COLO668 (cell line): ENCODE measurements around the gene ZGLP1.

Source experiments
- DNase-seq: peaks from one replicate; lab custom pipeline; 2025; ENCODE audit not compliant: unreplicated experiment; lab: John Stamatoyannopoulos, UW

ZGLP1 gene

DNA sequence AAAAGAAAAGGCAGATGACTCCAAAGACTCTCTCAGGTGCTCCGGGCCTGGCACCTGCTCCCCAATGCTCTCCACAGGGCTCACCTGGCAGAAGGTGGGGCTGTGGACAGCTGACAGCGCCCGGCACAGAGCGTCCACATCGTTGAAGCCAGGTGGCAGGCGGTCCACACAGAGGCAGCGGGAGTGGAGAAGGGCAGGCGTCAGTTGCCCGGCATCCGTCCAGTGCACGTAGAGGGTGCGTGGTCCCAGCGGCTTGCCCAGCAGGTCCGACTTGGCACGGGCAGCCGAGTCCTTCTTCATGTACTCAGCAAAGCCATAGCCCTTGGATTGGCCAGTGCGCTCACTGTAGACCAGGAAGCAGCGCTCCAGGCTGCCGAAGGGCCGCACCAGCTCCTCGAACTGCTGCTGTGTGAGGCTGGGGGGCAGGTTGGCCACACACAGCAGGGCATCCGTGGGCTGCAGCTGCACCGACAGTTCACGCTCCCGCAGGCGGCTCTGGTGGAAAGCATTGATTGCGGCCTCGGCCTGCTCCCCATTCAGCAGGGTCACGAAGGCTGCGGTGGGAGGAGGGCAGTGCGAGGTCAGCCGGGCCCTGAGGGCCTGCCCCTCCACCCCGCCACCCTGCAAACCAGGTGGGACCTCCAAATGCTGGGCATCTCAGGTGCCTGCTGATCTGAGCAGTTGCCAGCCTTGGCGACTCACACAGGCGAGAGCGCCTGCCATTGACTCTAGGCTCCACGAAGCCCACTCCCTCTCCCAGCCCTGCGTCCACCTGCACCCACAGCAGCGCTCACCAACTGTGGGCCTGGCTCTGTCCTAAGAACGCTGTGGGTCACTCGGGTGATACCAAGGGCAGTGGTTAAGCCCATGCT, 19.2 kb upstream of the ZGLP1 start:
- no peak for DNase-seq

DNA sequence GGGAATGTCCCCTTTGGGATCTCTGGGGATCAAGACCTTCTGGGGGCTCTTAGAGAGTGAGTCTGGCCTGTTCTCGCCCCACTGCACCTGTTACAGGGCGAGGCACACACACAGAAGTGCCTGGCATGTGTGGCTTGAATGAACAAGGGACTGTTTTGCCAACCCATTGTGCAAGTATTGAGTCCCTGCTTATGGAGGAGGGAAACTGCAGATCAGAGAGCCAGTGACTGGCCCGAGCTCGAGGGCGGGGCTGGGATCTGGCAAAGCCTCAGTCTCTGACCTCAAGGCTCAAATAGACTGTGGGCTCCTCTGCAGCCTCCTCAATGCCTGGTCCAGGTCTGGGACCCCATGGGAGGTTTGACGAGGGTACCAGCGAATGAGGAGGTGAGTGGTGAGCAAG, 18.2 kb upstream of the ZGLP1 start:
- DNase-seq: no peak

DNA sequence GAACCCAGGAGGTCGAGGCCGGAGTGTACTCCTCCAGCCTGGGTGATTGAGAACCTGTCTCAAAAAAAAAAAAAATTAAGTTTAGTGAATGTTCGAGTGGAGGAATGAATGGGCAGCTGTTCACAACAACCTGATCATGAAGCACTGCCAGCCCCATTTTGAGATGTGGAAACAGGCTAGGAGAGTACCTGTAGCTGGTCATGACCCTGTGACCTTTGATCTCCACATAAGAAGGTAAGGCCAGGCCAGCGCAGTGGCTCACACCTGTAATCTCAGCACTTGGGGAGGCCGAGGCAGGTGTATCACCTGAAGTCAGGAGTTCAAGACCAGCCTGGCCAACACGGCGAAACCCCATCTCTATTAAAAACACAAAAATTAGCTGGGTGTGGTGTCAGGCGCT, 16.1 kb upstream of the ZGLP1 start:
- DNase-seq: no peak

DNA sequence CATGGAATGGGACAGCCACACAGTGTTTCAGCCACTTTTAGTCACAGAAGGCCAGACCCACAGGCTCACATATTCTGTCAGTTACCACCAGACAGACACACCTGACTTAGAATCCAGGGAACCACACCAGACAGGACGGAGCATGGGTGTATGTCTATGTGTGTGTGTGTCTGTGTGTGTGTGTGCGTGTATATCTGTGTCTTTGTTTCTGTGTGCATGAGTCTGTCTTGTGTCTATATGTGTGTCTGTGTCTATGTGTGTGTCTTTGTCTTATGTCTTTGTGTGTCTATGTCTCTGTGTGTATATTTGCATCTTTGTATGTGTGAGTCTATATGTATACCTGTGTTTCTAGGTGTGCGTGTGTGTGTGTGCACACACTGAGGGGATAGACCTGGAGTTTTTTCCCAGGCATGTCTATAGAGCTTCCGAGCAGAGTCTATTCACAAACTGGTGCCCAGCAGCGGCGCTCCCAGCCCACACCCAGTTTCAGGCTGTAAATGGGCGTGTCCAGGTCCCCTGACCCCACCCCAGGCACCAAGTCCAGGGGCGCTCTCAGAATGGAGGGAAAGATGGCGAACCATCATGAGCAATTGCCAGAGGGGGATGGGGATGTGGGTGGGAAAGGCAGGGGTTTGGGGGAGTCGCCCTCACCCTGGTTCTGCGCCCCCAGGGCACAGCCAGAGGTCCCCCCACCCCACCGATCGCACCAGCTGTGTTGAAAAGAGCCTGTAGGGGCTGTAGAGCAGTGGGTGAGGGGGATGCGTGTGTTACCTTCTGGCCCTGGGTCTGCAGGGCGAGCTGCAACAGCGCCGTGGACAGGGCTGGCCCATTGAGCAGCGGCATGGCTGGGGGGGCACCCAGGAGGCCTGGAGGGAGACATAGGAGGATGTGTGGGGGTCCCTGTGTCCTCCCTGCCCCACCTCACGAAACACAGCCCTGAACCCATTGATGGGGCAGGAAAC, 12.5 kb upstream of the ZGLP1 start:
- DNase-seq: no peak

DNA sequence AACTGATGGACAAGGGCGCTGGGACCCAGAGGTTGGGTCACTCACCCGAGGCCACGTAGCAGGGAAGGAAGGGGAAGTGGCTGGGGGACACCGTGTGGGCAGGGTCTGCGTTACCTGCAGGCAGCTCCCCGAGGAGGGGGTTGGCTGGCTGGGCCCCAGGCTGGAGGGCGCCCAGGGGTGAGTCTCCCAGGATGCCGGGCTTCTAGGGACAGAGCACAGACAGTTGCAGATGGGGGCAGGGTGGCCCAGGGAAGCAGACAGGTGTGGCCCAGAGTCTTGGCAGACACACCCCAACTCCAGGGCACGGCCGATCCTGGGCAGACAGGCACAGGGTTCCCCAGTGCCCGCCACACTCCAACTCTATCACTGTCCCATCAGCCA, 11.8 kb upstream of the ZGLP1 start:
- no peak for DNase-seq

DNA sequence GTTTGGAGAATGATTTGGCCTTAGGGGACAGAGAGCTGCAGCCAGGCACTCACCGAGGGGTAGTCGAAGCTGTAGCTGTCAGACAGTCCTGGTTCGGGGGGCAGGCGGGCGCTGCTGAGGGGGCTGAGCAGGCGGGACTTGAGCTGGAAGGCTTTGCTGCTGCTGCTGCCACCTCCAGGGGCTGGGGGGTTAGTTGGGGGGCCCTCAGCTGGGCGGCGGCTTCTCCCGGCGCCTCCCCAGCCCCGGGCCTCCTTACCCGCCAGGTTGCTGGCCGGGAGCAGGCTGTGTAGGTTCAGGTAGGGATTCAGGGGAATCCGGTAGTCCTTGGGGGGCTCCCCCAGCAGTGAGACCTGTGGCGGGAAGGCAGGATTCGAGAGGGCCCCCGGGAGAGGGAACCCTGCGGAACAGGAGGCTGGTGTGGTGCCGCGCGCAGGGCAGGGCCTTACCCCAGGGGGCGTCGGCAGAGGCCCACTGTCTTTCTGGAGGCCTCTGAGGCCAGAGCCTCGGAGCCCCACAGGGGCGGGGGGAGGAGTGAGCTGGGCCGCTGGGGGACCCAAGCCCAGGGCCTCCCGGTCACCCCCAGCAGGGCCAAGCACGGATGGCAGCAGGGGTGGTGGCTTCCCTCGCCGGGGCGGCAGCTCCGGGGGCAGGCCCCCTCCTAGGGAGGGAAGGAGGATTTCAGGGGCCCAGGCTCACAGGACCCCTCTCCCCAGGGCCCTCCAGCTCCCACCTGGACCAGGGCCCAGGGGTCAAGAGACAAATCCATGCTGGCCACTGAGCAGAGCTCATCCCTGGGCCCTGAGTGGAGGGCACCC, 11.2 kb upstream of the ZGLP1 start:
- DNase-seq: no peak

DNA sequence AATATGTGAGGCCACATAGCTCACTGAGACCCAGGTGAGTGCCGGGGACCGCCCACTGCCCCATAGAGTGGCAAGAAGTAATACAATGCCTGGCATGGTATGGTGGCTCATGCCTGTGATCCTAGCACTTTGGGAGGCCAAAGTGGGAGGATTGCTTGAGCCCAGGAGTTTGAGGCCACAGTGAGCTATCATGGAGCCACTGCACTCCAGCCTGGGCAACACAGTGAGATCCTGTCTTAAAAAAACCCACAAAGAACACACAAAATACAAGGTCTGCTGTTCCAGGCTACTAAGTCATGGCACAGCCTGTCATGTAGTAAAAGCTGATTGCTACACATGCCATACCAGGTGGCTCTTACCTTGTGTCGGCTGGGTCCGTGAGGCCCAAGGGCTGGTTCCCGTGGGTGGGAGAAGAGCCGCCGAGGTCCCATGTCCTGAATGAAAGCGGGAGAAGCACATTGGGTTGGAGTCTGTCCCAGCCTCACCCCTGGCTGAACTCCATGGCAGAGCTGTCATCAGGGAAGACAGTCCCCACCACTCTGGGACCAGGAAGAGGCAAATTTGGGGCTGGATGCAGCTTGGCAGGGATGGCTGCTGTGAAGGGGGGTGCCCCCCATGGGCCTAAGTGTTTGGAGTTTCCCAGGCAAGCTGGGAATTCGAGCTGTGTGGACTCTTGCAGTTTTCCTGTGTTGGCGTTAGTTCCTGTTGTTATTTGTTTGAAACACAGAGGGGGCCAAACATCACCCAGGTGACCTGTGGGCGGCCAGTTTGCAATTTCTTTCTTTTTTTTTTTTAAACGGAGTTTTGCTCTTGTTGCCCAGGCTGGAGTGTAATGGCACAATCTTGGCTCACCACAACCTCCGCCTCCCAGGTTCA, 9.4 kb upstream of the ZGLP1 start:
- DNase-seq: no peak

DNA sequence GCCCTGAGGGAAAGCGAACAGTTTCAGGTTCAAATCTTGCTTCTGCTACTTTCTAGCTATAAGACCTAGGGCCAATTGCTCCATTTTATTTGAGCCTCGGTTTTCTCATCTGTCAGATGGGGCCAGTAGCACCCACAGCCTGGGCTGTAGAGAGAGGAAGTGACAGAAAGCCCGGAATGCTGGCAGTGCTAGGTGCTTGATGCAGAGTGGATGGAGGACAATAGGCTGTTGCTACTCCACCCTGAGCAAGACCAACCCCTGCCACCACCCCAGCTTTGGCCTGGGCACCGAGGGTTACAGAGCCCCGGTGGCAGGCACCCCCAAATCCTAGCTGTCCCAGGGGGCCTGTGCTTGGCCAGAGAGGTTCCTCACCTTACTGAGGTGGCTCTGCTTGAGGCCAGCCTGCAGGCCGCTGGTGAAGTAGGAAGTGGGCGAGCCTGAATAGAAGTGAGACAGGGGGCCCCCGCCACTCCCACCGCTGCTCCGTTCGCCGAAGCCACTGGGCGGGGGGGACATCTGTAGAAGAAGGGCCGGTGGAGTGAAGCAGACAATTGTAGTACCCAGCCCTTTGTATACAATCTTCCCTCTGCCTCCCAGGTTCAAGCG, 8.3 kb upstream of the ZGLP1 start:
- DNase-seq: no peak

DNA sequence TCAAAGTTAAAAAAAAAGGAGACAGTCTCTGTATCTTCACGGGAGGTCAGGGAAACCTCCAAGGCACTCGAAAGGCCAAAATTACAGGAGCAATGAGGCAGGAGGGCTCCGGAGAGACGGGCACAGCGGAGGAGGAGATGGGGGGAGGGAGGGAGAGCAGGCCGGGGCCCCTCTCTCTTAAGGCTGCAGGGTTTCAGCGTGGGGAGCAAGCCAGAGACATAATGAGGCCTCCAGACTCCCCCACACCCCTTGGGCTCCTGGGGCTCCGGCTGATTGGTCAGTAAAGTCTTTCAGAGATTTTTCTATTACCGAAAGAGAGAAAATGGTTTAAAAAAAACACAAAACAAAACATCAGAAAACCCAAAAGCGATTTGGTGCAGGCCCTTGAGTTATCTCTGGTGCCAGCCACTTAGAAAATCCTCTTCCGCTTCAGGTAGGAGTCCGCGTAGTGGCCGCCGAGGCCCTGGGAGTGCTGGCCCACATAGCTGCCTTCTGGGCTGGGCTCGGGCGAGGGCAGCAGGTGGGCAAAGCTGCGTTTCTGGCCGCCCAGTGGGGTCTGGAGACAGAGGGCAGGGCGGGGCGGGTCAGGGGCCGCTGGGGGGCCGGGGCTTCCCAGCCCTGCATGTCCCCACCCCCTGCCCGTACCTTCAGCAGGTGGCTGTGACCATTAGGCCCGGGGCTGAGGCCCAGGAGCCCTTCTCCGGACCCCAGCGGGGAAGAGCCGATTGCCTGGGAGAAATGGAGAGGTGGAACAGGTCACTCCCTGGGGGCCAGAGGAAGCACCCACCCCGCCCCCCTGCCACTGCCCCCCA, 7.6 kb upstream of the ZGLP1 start:
- DNase-seq: no peak

DNA sequence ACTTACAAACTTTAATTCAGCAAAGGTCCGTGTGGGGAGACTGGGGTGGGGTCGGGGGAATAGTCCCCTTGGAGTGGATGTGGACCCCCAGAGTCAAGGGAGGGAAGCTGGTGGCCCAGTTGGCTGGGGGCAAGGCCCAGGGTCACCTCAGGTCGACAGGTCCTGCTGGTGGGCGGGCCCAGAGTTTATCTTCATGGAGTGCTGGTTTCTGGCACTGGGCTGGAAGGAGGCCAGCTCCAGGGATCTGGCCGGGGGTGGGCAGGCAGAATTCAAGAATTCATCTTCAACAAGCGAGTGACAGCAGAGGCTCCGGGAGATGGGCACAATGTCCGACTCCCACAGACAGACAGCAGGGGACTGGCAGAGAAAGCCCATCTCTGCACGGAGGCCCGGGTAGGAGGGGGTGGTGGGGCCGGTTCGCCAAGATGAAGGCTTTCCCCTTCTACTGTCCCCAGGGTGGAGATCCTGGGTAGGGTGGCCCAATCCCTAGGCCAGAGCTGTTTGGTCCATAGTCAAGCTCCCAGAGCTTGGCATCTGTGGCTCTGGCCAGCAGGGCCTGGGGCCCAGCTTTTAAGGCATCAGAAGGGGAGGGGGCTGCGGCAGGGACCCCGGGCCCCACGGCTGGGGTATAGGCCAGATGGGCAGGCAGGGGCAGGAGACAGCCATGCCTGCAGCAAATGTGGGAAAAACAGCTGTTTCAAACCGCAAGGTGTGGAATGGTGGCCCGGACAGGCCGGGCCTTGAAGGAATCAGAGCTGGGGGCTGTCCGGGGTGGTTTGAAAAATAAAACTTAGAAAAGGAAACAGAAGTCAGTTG, 6.8 kb upstream of the ZGLP1 start:
- no peak for DNase-seq

DNA sequence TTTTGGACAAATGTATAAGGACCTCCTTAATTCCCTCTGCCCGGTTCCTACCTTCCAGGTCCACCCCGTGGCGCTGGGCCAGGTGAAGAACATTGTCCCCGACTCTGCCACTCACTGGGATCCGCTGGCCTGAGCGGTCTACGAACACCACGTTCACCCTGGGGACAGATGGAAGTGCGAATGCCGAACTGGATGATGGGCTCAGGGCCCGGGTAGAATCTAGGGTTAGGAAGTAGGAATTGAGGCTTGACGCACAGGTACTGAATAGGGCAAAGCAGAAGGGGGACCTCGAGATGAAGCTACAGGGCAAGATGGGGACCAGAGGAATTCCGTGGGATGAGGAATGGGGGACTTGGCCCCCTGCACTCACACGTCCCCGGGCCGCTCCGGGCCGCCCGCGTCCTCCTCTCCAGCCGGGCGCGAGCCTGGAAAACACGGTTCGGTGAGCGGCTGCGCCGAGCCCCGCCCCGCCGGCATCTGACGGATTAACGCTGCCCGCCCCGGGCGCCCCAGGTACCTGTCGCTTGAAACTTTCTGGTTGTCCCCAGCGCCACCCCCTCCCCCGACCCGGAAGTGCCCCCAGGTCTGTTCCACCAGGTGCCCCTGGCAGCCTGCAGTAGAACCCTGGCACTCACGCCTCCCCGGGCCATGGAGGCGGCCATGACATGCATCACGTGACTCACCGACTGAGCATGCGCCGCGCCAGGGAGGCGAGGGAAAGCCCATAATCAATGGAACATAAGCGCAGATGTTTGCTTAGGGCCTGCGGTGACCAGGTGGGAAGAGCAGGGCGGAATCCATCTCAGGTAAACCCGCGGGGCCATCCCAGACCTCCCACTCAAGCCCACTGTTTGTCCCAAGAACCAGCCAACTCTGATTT, 6.0 kb upstream of the ZGLP1 start, which contains the start of gene FDX2:
TSS of gene FDX2 (minus strand) at position 681 of the 880 bp plus-strand sequence. CDS start at position 662, 19 bp downstream.
- peak; percentile 96 for DNase-seq

DNA sequence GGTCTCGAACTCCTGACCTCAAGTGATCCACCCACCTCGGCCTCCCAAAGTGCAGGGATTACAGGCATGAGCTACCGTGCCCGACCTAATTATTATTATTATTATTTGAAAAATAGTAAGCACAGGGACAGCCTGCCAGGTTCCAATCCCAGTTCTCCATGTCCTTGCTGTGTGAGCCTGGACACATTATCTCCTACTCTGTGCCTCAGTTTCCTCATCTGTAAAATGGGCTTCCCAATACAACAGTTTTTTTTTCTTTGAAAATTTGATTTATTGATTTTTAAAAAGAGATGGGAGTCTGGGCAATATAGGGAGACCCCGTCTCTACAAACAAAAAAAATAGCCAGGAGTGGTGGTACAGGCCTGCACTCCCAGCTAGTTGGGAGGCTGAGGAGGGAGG, 3.3 kb downstream of the ZGLP1 start:
- DNase-seq: no peak

DNA sequence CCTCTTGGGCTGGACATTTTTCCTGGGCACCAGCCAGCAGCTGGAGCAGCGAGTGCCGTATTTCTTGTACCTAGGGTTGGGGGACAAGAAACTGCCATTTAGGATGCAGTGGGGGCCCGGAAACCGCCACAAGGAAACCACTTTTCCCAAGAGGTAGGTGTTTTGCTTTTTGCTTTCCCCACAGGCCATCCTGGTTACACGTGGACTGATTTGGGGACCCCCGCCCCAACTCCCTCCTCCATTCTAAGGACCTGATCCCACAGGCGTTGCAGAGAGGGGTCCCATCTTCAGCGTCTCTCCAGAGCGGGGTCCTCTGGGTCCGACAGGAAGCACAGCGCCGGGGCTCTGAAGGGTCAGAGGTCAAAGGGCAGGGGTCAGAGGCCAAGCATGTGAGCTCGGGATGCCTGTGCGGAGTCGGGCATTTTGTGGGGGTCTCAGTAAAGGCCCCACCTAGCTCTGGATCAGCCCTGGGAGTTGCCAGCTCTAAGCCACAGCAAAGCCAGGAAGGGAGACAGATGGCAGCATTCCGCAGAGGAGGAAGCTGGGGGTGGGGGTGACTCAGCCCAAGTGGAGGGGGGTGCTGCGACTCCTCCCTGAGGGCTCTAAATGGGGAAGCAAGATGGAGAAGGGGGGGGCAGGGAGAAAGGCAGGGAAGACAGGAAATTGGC, 4.3 kb downstream of the ZGLP1 start:
- no peak for DNase-seq

DNA sequence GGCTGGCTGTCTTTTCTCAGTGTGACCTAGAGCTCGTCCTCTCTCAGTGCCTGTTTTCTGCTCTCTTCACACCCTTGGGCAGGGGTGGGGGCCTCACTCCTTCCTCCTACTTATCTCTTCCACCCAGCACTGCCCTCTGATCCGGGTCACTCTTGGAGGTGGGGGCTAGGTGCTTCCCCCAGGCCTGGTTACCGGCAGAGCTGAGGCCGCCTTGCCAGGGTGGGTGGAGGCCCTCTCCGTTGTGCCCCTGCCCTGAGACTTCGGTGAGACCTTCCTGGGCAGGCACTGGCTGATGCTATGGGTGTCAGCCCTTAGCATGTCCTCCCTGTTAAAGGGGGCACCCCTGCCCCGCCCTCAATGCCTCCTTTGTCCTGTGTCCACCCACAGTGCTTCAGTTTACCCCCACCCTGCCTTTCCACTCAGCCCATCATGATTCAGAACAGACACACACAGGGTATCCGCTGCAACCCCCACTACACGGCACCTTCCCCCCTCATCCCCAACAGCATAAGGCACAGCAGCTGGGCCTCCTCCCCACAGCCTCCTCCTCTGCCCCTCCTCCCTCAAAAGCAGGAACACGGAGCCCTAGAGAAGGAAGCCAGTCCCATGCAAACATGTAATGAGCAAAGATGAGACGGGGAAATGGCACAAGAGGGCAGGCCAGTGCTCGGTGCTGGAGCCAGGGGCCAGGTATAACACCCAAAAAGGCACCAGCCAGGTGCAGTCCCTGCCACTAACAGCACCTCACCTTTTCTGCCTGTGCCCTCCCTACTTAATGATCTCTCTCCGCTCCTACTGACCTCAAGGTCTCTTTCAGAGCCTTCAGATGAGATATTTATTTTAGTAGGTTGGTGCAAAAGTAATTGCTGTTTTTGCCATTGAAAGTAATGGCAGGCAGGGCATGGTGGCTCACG, 9.8 kb downstream of the ZGLP1 start:
- no peak for DNase-seq

DNA sequence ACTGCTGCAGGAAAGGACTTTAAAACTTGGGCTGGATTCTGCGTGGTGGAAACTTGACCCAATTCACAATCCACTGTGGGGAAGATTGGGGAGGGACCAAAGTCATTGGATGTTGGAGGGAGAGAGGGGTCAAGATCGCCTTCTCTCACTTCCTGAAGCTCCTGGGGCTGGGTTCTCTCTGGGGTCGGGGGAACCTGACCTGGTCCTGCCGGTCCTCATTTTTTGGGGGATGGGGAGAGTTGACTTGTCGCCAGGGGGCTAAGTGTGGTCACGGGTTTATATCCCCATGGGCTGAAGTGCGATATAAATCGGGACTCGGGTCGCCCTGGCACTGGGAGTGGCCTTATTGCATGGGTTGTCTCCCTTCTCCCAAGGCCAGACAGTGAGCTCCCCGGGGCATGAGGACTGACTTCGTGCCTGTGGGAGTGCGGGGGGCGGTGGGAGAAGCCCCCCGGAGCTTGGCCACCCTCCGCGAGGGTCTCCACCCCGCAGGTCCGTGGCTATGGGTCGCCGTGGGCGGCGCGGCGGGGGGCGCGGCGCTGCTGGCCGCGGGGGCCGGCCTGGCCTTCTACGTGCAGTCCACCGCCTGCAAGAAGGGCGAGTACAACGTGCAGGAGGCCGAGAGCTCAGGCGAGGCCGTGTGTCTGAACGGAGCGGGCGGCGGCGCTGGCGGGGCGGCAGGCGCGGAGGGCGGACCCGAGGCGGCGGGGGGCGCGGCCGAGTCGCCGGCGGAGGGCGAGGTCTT, 13.6 kb downstream of the ZGLP1 start:
- DNase-seq: no peak
